ENCODE data around the gene ATP2C2. TPM values are rescaled to one million over a fixed set of nuclear protein-coding genes. Genes with fewer than 3 reads are reported as not detected.

ATP2C2 gene
- total RNA-seq, 1 donor from 2014 or later = 32.1 TPM

DNA sequence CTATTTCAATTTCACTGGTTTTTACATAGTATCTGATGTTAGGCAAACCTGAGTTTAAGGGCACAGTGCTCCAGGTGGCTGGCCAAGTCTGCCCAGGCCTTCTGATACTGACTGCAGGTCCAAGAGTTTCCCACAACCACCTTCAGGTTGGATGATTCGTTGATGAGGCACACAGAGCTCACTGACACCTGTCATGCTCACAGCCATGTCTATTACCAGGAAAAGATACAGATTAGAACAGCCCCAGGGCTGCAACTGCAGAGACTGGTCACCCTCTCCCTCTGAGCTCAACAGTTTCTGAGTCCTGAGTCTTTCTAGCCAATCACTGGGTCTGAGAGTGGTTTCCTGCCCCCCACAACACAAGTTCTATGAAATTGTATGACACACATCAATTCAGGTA, 98.9 kb downstream of the ATP2C2 start:
- peak; percentile 79 for DNase-seq (ENCODE audit: low read depth)
- Histone ChIP-seq H3K27me3 (ENCODE audit: control insufficient read depth, insufficient read depth, low read length) (no peaks in the 10 kb centered on the region), H3K36me3 (ENCODE audit: control insufficient read depth, insufficient read depth, low read length) (peaks cover 14% of the 10 kb centered on the region), H3K4me3 (ENCODE audit: low read depth, low read length) (no peak overlapping the region)
- TF ChIP-seq, protein P1, sequence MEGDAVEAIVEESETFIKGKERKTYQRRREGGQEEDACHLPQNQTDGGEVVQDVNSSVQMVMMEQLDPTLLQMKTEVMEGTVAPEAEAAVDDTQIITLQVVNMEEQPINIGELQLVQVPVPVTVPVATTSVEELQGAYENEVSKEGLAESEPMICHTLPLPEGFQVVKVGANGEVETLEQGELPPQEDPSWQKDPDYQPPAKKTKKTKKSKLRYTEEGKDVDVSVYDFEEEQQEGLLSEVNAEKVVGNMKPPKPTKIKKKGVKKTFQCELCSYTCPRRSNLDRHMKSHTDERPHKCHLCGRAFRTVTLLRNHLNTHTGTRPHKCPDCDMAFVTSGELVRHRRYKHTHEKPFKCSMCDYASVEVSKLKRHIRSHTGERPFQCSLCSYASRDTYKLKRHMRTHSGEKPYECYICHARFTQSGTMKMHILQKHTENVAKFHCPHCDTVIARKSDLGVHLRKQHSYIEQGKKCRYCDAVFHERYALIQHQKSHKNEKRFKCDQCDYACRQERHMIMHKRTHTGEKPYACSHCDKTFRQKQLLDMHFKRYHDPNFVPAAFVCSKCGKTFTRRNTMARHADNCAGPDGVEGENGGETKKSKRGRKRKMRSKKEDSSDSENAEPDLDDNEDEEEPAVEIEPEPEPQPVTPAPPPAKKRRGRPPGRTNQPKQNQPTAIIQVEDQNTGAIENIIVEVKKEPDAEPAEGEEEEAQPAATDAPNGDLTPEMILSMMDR (IDR thresholded peaks at IDR 0.05; ENCODE audit: insufficient read depth, low read length, severe bottlenecking) = no peak
- no peak for FAIRE-seq

DNA sequence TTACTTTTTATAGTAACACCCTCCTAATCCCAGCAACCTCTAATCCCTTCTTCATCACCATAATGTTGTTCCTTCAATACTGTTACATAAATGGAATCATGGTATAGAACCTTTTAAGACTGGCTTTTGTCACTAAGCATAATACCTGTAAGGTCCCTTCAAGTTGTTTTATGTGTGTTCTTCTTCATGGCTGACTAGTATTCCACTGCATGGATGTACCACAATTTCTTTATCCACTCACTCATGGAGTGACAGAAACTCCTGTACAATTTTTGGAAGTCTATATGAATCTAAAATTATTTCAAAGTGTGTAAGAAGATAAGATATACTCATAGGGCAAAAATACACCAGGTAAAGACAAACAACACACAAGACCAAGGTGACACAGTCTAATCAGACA, 99.4 kb downstream of the ATP2C2 start:
- no peak overlapping the region for H3K4me3 ChIP-seq (ENCODE audit: low read depth, low read length)
- no peak for FAIRE-seq
- peaks cover 14% of the 10 kb centered on the region for H3K36me3 ChIP-seq (ENCODE audit: control insufficient read depth, insufficient read depth, low read length)
- TF ChIP-seq, protein P1 (IDR thresholded peaks at IDR 0.05; ENCODE audit: insufficient read depth, low read length, severe bottlenecking) = no peak
- no peak for DNase-seq (ENCODE audit: low read depth)
- H3K27me3 ChIP-seq (ENCODE audit: control insufficient read depth, insufficient read depth, low read length) = no peaks in the 10 kb centered on the region

DNA sequence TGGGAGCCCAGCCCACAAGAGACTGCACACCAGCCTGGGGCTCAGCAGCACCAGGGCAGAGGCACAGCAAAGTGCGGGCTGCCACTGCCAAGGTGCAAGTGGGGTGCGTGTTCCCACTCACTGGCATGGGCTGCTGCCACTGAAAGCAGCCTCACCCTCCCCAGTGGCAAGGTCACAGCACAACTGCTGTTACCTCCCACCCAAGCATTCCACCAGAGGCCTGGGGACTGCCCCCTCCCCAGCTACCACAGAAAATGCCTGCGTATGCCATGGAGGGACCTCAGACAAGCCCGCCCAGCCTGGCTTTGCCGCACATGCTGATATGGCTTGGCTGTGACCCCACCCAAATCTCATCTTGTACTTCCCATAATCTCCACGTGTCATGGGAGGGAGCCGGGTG, 103.0 kb downstream of the ATP2C2 start:
- DNase-seq (ENCODE audit: low read depth) = no peak
- TF ChIP-seq, protein P1 (IDR thresholded peaks at IDR 0.05; ENCODE audit: insufficient read depth, low read length, severe bottlenecking) = no peak
- Histone ChIP-seq H3K36me3 (ENCODE audit: control insufficient read depth, insufficient read depth, low read length) (peaks cover 11% of the 10 kb centered on the region), H3K4me3 (ENCODE audit: low read depth, low read length) (no peak overlapping the region), H3K27me3 (ENCODE audit: control insufficient read depth, insufficient read depth, low read length) (no peaks in the 10 kb centered on the region)
- FAIRE-seq = no peak

DNA sequence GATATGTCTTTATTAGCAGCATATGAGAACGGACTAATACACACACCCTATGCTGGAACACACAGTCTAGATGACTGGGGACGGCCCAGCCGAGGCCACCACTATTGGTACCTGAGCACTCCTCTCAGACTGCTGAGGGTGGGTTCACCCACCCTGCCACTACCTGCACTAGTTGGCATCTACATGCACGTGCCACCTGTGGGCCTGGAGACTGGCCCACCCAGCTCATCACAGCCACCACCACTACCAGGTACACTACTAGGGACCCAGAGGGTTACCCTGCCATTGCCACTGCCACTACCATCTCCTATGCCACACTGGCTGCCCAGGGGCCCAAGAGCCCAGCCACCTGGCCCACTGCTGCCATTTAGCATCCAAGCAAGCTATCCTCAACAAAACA, 103.6 kb downstream of the ATP2C2 start:
- DNase-seq (ENCODE audit: low read depth) (no peak), FAIRE-seq (no peak)
- Histone ChIP-seq H3K27me3 (ENCODE audit: control insufficient read depth, insufficient read depth, low read length) (no peaks in the 10 kb centered on the region), H3K4me3 (ENCODE audit: low read depth, low read length) (no peak overlapping the region), H3K36me3 (ENCODE audit: control insufficient read depth, insufficient read depth, low read length) (peaks cover 11% of the 10 kb centered on the region)
- TF ChIP-seq, protein P1 (IDR thresholded peaks at IDR 0.05; ENCODE audit: insufficient read depth, low read length, severe bottlenecking) = no peak

DNA sequence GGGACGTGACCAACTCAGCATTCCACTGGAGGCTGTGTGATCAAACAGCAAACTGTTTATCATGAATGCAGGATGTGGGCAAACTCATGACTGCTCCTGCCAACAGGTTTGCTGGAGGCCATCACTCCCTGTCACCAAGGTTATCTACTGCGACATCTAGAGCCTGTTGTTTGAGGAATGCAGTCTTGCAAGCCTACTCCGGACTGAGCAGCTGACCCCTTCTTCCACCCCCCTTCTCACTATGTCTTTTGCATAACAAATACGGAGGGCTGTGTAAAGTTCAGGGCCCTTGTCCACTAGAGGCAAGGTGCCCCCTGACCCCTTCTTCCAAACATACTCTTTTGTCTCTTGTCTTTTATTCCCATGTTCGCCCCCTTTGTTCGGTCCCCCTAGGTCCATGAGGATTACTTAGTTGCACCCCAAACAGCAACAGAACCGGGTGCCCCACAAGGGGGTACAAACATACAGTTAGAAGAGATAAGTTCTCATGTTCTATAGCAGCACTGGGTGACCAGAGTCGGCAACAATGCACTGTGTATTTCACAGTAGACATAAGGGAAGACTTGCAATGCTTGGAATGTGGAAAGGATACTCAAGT, 107.4 kb downstream of the ATP2C2 start:
- no peak overlapping the region for H3K4me3 ChIP-seq (ENCODE audit: low read depth, low read length)
- TF ChIP-seq, protein P1 (IDR thresholded peaks at IDR 0.05; ENCODE audit: insufficient read depth, low read length, severe bottlenecking) = no peak
- no peaks in the 10 kb centered on the region for H3K27me3 ChIP-seq (ENCODE audit: control insufficient read depth, insufficient read depth, low read length)
- FAIRE-seq (no peak), DNase-seq (ENCODE audit: low read depth) (no peak)
- peaks cover 15% of the 10 kb centered on the region for H3K36me3 ChIP-seq (ENCODE audit: control insufficient read depth, insufficient read depth, low read length)

DNA sequence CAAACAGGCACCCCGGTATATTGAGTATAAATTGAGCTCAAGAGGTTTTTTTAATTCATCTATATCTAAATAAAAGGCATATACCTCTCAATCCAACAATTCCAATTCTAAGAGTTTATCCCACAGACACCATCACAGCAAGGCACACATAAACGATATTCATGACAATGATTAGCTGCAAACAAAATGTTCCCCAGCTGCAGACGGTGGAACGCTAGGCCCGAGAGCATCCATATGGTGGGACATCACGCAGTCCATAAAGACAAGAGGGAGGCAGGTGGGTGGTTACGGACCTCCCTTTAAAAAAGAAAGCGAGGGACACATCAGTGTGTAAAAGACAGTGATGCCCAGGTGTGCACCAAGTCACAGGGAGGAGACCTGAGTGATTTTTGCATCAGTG, 108.1 kb downstream of the ATP2C2 start:
- H3K36me3 ChIP-seq (ENCODE audit: control insufficient read depth, insufficient read depth, low read length) = peaks cover 13% of the 10 kb centered on the region
- FAIRE-seq = peak; percentile 55
- no peak for DNase-seq (ENCODE audit: low read depth)
- no peak overlapping the region for H3K4me3 ChIP-seq (ENCODE audit: low read depth, low read length)
- no peaks in the 10 kb centered on the region for H3K27me3 ChIP-seq (ENCODE audit: control insufficient read depth, insufficient read depth, low read length)
- TF ChIP-seq, protein P1 (IDR thresholded peaks at IDR 0.05; ENCODE audit: insufficient read depth, low read length, severe bottlenecking) = no peak
